HG03432 (cell line): ENCODE results near the gene MAD1L1.

Experiments
- ATAC-seq: cut with Tn5 transposase; IDR thresholded peaks from one replicate; pipeline ENCODE4 v1.9.1; 2021; ENCODE audit warnings: mild to moderate bottlenecking, moderate library complexity; ENCODE audit not compliant: unreplicated experiment

The MAD1L1 gene

GRCh38 chr7:2008936-2009540 is 223.7 kb downstream of the MAD1L1 start:
- no peak for ATAC-seq

DNA sequence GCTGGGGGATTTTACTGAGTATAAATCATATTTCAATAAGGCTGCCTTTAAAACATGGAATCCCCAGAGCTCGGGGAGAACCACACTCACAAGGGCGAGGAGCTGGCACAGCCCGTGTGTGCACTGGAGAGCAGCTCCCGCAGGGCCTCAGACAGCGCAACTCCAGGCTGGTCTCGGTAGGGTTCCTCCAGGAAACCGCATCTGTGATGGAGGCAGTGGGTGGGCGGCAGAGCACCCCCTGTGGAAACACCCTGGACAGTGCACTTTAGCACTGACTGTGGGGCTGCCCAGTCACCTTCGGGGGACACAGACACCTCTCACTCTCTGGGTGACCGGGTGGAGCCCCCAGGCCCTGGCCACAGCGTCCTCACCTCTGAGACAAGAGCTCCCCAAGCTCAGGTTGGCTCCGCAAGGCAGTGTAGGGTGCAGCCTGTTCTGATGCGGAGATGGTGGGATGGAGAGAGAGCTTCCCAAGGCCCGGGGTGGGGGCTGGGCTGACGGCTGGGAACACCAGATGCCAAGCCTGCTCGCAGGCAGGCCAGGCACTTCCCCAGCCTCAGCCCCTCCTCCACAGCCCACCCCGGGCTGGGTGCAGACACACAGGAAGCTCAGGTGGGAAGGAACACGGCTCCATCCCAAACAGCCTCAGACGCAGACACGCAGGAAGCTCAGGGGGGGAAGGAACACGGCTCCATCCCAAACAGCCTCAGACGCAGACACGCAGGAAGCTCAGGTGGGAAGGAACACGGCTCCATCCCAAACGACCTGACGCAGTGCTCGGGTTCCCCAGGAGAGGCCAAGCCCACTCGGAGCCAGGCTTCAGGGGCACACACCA is 224.4 kb downstream of the MAD1L1 start:
- ATAC-seq = no peak

GRCh38 chr7:2007551-2007950 is 225.2 kb downstream of the MAD1L1 start:
- ATAC-seq = no peak

GRCh38 chr7:2006921-2007381 is 225.8 kb downstream of the MAD1L1 start:
- no peak for ATAC-seq

DNA sequence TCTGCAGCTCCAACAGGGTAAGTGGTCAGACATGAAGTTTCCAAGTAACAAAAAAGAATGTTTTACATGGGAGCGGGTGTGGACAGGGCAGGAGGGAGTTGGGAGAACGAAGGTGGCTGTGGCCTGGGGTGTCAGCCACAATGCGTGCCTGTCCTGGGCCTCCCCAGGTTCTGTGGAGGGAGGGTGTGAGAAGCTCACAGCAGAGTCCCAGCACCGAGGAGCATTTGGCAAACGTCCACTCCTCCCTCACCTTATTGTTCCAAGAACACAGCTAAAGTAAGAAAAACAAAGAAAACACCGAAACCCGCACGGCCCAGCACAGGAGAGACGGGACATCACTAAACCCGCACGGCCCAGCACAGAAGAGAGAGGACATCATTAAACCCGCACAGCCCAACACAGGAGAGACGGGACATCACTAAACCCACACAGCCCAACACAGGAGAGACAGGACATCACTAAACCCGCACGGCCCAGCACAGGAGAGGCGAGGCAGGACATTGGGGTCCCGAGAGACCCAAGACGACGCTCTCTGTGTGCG is 226.4 kb downstream of the MAD1L1 start:
- no peak for ATAC-seq

GRCh38 chr7:2005786-2006185 is 227.0 kb downstream of the MAD1L1 start:
- no peak for ATAC-seq

- no peak for ATAC-seq
Observed at GRCh38 chr7:2004841-2005725, 227.7 kb downstream of the MAD1L1 start.

DNA sequence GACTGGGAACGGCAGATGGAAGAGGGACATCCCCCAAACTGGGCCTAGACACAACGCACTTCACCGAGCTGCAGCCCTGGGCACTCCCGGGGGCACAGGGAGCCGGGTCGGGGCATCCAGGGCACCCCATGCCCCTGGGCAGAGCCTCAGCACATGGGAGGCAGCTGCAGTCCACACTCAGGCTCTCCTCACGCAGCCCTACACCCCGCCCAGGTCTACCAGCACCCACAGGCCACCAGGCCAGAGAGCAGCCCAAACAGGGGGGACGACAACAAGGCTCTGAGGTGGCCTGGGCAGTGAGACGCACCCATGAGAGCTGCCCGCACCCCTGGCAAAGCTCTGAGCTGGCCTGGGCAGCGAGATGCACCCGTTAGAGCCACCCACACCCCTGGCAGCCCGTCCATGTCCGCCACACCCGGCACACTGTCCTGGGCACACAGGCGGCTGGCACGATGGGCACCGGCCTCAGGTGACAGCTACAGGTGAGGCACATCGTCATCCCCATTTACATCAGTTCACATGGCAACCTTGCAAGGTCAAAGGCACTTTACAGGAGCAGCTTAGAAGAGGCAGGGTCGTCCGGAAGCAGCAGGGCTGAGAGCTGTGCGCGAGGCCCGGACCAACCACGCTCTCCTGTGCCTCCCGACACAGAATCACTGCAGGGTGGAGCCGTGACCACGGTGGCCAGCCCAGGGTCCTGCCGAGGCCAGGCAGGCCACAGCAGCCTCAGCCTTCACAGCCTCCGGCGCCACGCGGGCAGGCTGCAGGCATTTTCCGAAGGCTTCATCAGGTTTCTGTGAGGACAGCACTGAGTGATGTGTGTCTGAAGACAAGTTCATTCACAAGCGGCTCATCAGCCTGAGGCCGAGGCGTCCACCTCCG is 228.6 kb downstream of the MAD1L1 start:
- no peak for ATAC-seq

DNA sequence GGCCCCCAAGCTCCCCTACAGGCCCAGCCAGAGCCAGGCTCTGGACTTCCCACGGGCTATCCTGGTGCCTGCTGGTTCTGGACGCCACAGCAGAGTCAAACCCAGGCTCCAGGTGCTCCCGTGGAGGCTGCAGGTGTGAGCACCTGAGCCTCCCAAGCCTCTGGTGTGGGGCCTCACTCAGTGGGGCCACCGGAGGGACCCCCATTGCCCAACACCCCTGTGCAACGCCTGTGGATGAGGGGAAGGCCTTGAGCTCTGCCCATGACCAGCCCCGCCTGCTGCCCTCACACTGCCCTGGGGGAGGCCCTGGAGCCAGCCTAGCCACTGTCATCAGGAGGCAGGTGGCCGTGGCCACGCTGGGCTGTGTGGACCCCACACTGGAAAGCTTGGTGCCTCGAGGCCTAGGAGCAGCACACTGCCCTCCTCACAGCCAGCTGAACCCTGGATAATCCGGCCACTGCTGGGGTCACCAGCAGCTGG is 229.3 kb downstream of the MAD1L1 start:
- ATAC-seq = no peak

- ATAC-seq = no peak
Observed at GRCh38 chr7:2002561-2003450, 229.9 kb downstream of the MAD1L1 start.

GRCh38 chr7:2001601-2002442 is 230.9 kb downstream of the MAD1L1 start:
- no peak for ATAC-seq

GRCh38 chr7:2000746-2001321 is 231.9 kb downstream of the MAD1L1 start:
- ATAC-seq = no peak

GRCh38 chr7:2000153-2000687 is 232.5 kb downstream of the MAD1L1 start:
- no peak for ATAC-seq

- ATAC-seq = no peak
Observed at GRCh38 chr7:1999278-1999984, 233.3 kb downstream of the MAD1L1 start.

DNA sequence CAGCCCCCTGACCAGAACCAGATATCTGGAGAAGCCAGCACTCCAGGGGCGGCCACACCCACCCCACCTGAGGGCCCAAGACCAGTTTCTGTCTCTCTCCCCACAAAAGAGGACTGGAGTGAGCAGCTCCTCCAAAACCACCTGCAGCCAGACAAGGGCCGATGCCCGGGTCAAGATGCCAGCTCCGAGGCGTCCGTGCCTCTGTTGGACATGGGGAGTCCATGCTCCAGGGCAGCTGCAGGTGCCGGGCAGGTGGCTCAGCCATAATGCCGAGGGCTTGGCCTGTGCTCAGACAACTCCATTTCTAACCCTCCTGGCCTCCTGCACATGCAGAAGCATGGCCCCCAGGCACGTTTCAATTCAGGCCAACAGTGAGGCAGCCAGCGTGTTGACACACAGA is 234.6 kb downstream of the MAD1L1 start:
- no peak for ATAC-seq

GRCh38 chr7:1997537-1998076 is 235.1 kb downstream of the MAD1L1 start:
- ATAC-seq = no peak

GRCh38 chr7:1996816-1997215 is 235.9 kb downstream of the MAD1L1 start:
- no peak for ATAC-seq
